CD1c-positive myeloid dendritic cell (primary cell): ENCODE data around the gene ANXA6.

Source experiments
- DNase-seq: peaks from one replicate; pipeline ENCODE4 v3.0.0-alpha.2; 2016; ENCODE audit errors: extremely low spot score

The ANXA6 gene

GRCh38 chr5:151064916-151065499, 92.6 kb downstream of the ANXA6 start:
- no peak for DNase-seq

- DNase-seq, result peak; percentile 50
Measured at GRCh38 chr5:151063142-151063989, 94.2 kb downstream of the ANXA6 start.

- no peak for DNase-seq
Measured at GRCh38 chr5:151062405-151063141, 95.0 kb downstream of the ANXA6 start.

GRCh38 chr5:151060742-151061141, 96.8 kb downstream of the ANXA6 start:
- no peak for DNase-seq

GRCh38 chr5:151058891-151059489, 98.6 kb downstream of the ANXA6 start:
- DNase-seq, result peak; percentile 66

GRCh38 chr5:151058301-151058700, 99.3 kb downstream of the ANXA6 start:
- no peak for DNase-seq

- peak; percentile 74 for DNase-seq
Measured at GRCh38 chr5:151056379-151057325, 100.9 kb downstream of the ANXA6 start.

GRCh38 chr5:151055336-151055735, 102.2 kb downstream of the ANXA6 start:
- DNase-seq, result no peak

- DNase-seq, result no peak
Measured at GRCh38 chr5:151054709-151055108, 102.9 kb downstream of the ANXA6 start.

GRCh38 chr5:151053796-151054462, 103.7 kb downstream of the ANXA6 start:
- DNase-seq, result no peak

- DNase-seq, result peak; percentile 56
Measured at GRCh38 chr5:151052836-151053235, 104.7 kb downstream of the ANXA6 start.

GRCh38 chr5:151051931-151052608, 105.5 kb downstream of the ANXA6 start:
- no peak for DNase-seq

- DNase-seq, result peak; percentile 87
Measured at GRCh38 chr5:151051066-151051930, 106.3 kb downstream of the ANXA6 start.
